ENCODE data around the gene SORCS2. TPM values are rescaled to one million over a fixed set of nuclear protein-coding genes. Genes with fewer than 3 reads are reported as not detected.

The SORCS2 gene
- total RNA-seq, 2 experiments from 2014 or later: 0.03 TPM; not detected in 1

DNA sequence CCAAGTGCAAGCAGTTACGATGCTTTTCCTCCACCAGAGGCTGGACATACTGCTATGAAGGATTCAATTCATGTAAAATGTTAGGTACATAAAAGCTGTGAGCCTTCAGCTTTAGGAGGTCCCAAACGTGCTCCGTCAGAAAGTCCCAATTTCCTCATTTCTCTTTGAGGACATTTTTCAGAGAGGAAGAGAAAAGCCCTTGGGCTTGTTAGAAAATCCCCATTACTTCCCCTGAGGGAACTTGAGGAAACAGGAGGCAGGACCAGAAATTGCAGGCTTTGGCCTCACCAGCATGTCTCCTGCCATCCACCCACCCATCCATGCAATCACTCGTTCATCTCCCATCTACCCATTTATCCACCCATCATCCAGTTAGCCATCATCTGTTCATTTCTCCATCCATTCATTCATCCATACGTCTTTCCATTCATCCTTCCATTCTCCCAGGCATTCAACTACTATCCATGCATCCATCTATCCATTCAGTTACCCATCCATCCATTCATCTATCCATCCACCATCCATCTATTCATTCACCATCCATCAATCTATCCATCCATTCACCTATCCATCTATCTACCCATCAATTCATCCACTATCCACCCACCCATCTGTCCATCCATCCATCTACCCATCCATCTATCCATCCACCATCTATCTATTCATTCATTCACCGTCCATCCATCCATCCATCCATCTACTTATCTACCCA, 523.8 kb downstream of the SORCS2 start:
- Histone ChIP-seq H4K20me1 (ENCODE audit: insufficient read depth, low read length) (no peaks in the 10 kb centered on the region), H3K4me2 (ENCODE audit: low read length) (no peak overlapping the region), H3K27ac (ENCODE audit: low read depth, low read length, poor library complexity, severe bottlenecking) (no peak overlapping the region), H3K4me1 (ENCODE audit: insufficient read depth, low read length, poor library complexity, severe bottlenecking) (no peaks in the 10 kb centered on the region), H3K4me3 (ENCODE audit: low read depth, low read length, poor library complexity, severe bottlenecking) (no peak overlapping the region), H3K79me2 (ENCODE audit: insufficient read depth, low read depth, low read length) (no peaks in the 10 kb centered on the region), H3K9me2 (ENCODE audit: insufficient read depth, low read length) (no peaks in the 10 kb centered on the region), H3K9me3 (ENCODE audit: low read length) (no peaks in the 10 kb centered on the region), H2AFZ (ENCODE audit: low read length) (no peak overlapping the region), H3K36me3 (ENCODE audit: insufficient read depth, low read length) (no peaks in the 10 kb centered on the region)
- CTCF ChIA-PET (ENCODE audit: unreplicated experiment): no interaction called here
- POLR2A ChIA-PET: no interaction called here
- no TSS peak for BruUV-seq (replicated peaks)
- DNase-seq (ENCODE audit: low spot score): no peak
- intact Hi-C loops (cut with micrococcal nuclease; ENCODE audit: unreplicated experiment): no loop called here
- TF ChIP-seq, protein P1, sequence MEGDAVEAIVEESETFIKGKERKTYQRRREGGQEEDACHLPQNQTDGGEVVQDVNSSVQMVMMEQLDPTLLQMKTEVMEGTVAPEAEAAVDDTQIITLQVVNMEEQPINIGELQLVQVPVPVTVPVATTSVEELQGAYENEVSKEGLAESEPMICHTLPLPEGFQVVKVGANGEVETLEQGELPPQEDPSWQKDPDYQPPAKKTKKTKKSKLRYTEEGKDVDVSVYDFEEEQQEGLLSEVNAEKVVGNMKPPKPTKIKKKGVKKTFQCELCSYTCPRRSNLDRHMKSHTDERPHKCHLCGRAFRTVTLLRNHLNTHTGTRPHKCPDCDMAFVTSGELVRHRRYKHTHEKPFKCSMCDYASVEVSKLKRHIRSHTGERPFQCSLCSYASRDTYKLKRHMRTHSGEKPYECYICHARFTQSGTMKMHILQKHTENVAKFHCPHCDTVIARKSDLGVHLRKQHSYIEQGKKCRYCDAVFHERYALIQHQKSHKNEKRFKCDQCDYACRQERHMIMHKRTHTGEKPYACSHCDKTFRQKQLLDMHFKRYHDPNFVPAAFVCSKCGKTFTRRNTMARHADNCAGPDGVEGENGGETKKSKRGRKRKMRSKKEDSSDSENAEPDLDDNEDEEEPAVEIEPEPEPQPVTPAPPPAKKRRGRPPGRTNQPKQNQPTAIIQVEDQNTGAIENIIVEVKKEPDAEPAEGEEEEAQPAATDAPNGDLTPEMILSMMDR (conservative IDR thresholded peaks at IDR 0.05; ENCODE audit: low read length): no peak
- TF ChIP-seq EZH2phosphoT487 (IDR thresholded peaks at IDR 0.05; ENCODE audit: borderline replicate concordance, low read depth, low read length): no peak

DNA sequence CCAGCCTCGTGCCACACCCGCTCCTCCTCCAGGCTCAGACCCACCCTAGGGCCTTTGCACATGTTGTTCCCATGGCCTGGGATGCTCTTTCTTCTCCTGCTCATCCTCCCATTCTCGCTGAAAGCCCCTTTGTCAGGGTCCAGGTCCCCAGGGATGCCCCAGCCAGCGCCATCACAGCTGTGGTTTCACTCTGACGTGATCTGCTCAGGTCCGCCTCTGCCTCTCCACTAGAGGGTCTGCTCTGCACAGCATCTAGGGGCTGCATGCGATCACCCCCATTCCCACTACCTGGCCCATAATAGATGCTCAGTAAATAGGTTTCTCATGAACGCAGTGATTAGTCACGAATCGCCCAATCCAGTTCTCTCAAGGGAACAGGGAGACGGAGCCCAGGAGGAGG, 524.8 kb downstream of the SORCS2 start:
- intact Hi-C loops (cut with micrococcal nuclease; ENCODE audit: unreplicated experiment): no loop called here
- Histone ChIP-seq H3K79me2 (ENCODE audit: insufficient read depth, low read depth, low read length) (no peaks in the 10 kb centered on the region), H3K4me1 (ENCODE audit: insufficient read depth, low read length, poor library complexity, severe bottlenecking) (no peaks in the 10 kb centered on the region), H3K36me3 (ENCODE audit: insufficient read depth, low read length) (no peaks in the 10 kb centered on the region), H3K9me3 (ENCODE audit: low read length) (no peaks in the 10 kb centered on the region), H3K9me2 (ENCODE audit: insufficient read depth, low read length) (no peaks in the 10 kb centered on the region), H3K4me3 (ENCODE audit: low read depth, low read length, poor library complexity, severe bottlenecking) (no peak overlapping the region), H3K27ac (ENCODE audit: low read depth, low read length, poor library complexity, severe bottlenecking) (no peak overlapping the region), H2AFZ (ENCODE audit: low read length) (no peak overlapping the region), H4K20me1 (ENCODE audit: insufficient read depth, low read length) (no peaks in the 10 kb centered on the region), H3K4me2 (ENCODE audit: low read length) (no peak overlapping the region)
- ChIA-PET CTCF (ENCODE audit: unreplicated experiment) (no interaction called here), POLR2A (no interaction called here)
- DNase-seq (ENCODE audit: low spot score): no peak
- BruUV-seq (replicated peaks): no TSS peak
- TF ChIP-seq, protein P1 (conservative IDR thresholded peaks at IDR 0.05; ENCODE audit: low read length): no peak
- TF ChIP-seq EZH2phosphoT487 (IDR thresholded peaks at IDR 0.05; ENCODE audit: borderline replicate concordance, low read depth, low read length): no peak

DNA sequence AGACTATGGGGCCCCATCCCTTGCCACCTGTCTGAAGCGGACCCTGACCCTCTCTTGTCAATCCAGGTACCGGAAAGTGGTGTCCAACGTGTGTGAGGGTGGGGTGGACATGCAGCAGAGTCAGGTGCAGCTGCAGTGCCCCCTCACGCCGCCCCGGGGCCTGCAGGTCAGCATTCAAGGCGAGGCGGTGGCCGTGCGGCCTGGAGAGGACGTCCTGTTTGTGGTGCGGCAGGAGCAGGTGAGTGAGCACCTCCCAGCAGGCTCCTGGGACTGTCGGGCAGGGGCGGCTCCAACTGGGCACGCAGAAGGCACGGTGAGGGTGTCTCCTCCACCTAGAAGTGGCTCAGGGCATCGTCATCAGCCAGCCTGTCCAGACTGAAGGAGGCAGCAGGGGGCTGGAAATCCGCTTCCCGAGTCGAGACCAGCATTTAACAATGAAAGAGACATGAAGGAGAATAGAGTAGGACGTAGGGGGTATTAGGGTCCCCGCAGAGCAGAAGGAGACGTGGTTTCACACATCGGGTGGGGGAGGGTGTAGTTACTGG, 525.7 kb downstream of the SORCS2 start:
- H3K27ac ChIP-seq (ENCODE audit: low read depth, low read length, poor library complexity, severe bottlenecking): no peak overlapping the region
- H4K20me1 ChIP-seq (ENCODE audit: insufficient read depth, low read length): no peaks in the 10 kb centered on the region
- no peak overlapping the region for H2AFZ ChIP-seq (ENCODE audit: low read length)
- intact Hi-C loops (cut with micrococcal nuclease; ENCODE audit: unreplicated experiment): no loop called here
- H3K9me2 ChIP-seq (ENCODE audit: insufficient read depth, low read length): no peaks in the 10 kb centered on the region
- no peaks in the 10 kb centered on the region for H3K36me3 ChIP-seq (ENCODE audit: insufficient read depth, low read length)
- DNase-seq (ENCODE audit: low spot score): no peak
- H3K9me3 ChIP-seq (ENCODE audit: low read length): no peaks in the 10 kb centered on the region
- TF ChIP-seq, protein P1 (conservative IDR thresholded peaks at IDR 0.05; ENCODE audit: low read length): no peak
- TF ChIP-seq EZH2phosphoT487 (IDR thresholded peaks at IDR 0.05; ENCODE audit: borderline replicate concordance, low read depth, low read length): no peak
- BruUV-seq (replicated peaks): no TSS peak
- H3K4me1 ChIP-seq (ENCODE audit: insufficient read depth, low read length, poor library complexity, severe bottlenecking): no peaks in the 10 kb centered on the region
- no peak overlapping the region for H3K4me3 ChIP-seq (ENCODE audit: low read depth, low read length, poor library complexity, severe bottlenecking)
- ChIA-PET CTCF (ENCODE audit: unreplicated experiment) (no interaction called here), POLR2A (no interaction called here)
- H3K79me2 ChIP-seq (ENCODE audit: insufficient read depth, low read depth, low read length): no peaks in the 10 kb centered on the region
- no peak overlapping the region for H3K4me2 ChIP-seq (ENCODE audit: low read length)

Data from OCI-LY7 (cell line).